Astrocyte (in vitro differentiated cells and primary cell): ENCODE data around the gene PCSK1. TPM values are rescaled to one million over a fixed set of nuclear protein-coding genes. Genes with fewer than 3 reads are reported as not detected.

Experiments
- DNase-seq: peaks from one replicate; pipeline ENCODE4 v3.0.0-alpha.2; 2010; ENCODE audit warnings: low read depth
- FAIRE-seq: peaks from 2 replicates; lab custom pipeline; 2011; peaks lifted over from hg19 to GRCh38; lab: Jason Lieb, UNC
- H2AFZ ChIP-seq: 2 replicates; pipeline ENCODE4 v1.6.0; 2012; ENCODE audit warnings: low read depth, low read length, inconsistent platforms
- H3K27ac ChIP-seq: 2 replicates; pipeline ENCODE4 v1.5.1; 2011; ENCODE audit warnings: low read depth, low read length, inconsistent platforms
- H3K27me3 ChIP-seq: 2 replicates; pipeline ENCODE4 v1.6.0; 2011; ENCODE audit warnings: low read length, inconsistent platforms; ENCODE audit not compliant: insufficient read depth
- H3K36me3 ChIP-seq: 2 replicates; pipeline ENCODE4 v1.5.1; 2011; ENCODE audit warnings: low read length, inconsistent platforms; ENCODE audit not compliant: insufficient read depth
- H3K4me1 ChIP-seq: 2 replicates; pipeline ENCODE4 v1.5.1; 2011; ENCODE audit warnings: low read length, inconsistent platforms; ENCODE audit not compliant: insufficient read depth
- H3K4me2 ChIP-seq: 2 replicates; pipeline ENCODE4 v1.6.0; 2012; ENCODE audit warnings: low read length, inconsistent platforms
- H3K4me3 ChIP-seq: 2 replicates; pipeline ENCODE4 v1.5.1; 2011; ENCODE audit warnings: low read depth, mild to moderate bottlenecking, low read length, inconsistent platforms; ENCODE audit not compliant: insufficient read depth
- H3K79me2 ChIP-seq: 2 replicates; pipeline ENCODE4 v1.6.0; 2012; ENCODE audit warnings: mild to moderate bottlenecking, low read length, inconsistent platforms; ENCODE audit not compliant: insufficient read depth
- H3K9ac ChIP-seq: 2 replicates; pipeline ENCODE4 v1.6.0; 2012; ENCODE audit warnings: mild to moderate bottlenecking, low read length, inconsistent platforms
- H3K9me3 ChIP-seq: 2 replicates; pipeline ENCODE4 v1.5.1; 2012; ENCODE audit warnings: low read depth, mild to moderate bottlenecking, low read length, inconsistent platforms; ENCODE audit not compliant: insufficient read depth
- H4K20me1 ChIP-seq: 2 replicates; pipeline ENCODE4 v1.6.0; 2012; ENCODE audit warnings: low read length, inconsistent platforms; ENCODE audit not compliant: insufficient read depth
- H3K27ac Mint-ChIP-seq: one replicate; pipeline ENCODE4 v1.8.0; 2021; ENCODE audit warnings: mild to moderate bottlenecking, mixed read lengths; ENCODE audit not compliant: unreplicated experiment
- H3K27me3 Mint-ChIP-seq: one replicate; pipeline ENCODE4 v1.8.0; 2021; ENCODE audit warnings: low read depth, mixed read lengths; ENCODE audit not compliant: unreplicated experiment
- H3K36me3 Mint-ChIP-seq: one replicate; pipeline ENCODE4 v1.8.0; 2021; ENCODE audit warnings: low read depth, mixed read lengths; ENCODE audit not compliant: unreplicated experiment
- H3K4me1 Mint-ChIP-seq: one replicate; pipeline ENCODE4 v1.8.0; 2021; ENCODE audit warnings: low read depth, mixed read lengths; ENCODE audit not compliant: unreplicated experiment
- H3K4me3 Mint-ChIP-seq: one replicate; pipeline ENCODE4 v1.8.0; 2021; ENCODE audit warnings: mild to moderate bottlenecking, moderate library complexity, mixed read lengths; ENCODE audit not compliant: unreplicated experiment
- H3K9me3 Mint-ChIP-seq: one replicate; pipeline ENCODE4 v1.8.0; 2021; ENCODE audit warnings: mild to moderate bottlenecking, mixed read lengths; ENCODE audit not compliant: unreplicated experiment
- EZH2 ChIP-seq: IDR thresholded peaks from 2 replicates; pipeline ENCODE4 v1.6.1; 2012; ENCODE audit warnings: mild to moderate bottlenecking, low read length, inconsistent platforms; ENCODE audit not compliant: insufficient read depth
- total RNA-seq: library from RNA; stranded (reverse); gene quantifications from 2 replicates; pipeline ENCODE4 v1.2.1, GENCODE V29; 2021
- TF ChIP-seq, protein P1 (sequence below): IDR thresholded peaks from 2 replicates; pipeline ENCODE4 v1.5.1; 2011; ENCODE audit warnings: low read depth, mild to moderate bottlenecking, inconsistent platforms, low read length, moderate library complexity; ENCODE audit not compliant: insufficient read depth

Gene PCSK1
- total RNA-seq, 1 donor from 2014 or later = 0.18 TPM

GRCh38 chr5:96463091-96463490 is 30.0 kb upstream of the PCSK1 start:
- TF ChIP-seq, protein P1, sequence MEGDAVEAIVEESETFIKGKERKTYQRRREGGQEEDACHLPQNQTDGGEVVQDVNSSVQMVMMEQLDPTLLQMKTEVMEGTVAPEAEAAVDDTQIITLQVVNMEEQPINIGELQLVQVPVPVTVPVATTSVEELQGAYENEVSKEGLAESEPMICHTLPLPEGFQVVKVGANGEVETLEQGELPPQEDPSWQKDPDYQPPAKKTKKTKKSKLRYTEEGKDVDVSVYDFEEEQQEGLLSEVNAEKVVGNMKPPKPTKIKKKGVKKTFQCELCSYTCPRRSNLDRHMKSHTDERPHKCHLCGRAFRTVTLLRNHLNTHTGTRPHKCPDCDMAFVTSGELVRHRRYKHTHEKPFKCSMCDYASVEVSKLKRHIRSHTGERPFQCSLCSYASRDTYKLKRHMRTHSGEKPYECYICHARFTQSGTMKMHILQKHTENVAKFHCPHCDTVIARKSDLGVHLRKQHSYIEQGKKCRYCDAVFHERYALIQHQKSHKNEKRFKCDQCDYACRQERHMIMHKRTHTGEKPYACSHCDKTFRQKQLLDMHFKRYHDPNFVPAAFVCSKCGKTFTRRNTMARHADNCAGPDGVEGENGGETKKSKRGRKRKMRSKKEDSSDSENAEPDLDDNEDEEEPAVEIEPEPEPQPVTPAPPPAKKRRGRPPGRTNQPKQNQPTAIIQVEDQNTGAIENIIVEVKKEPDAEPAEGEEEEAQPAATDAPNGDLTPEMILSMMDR = no peak
- TF ChIP-seq EZH2 = no peak
- Mint-ChIP-seq H3K4me1 (no peaks in the 10 kb centered on the region), H3K27ac (no peak overlapping the region), H3K36me3 (no peaks in the 10 kb centered on the region), H3K4me3 (no peak overlapping the region), H3K9me3 (no peaks in the 10 kb centered on the region), H3K27me3 (peaks cover 2% of the 10 kb centered on the region)
- H3K79me2 ChIP-seq = no peaks in the 10 kb centered on the region
- H3K27me3 ChIP-seq = no peaks in the 10 kb centered on the region
- no peaks in the 10 kb centered on the region for H3K4me1 ChIP-seq
- no peak overlapping the region for H3K4me2 ChIP-seq
- DNase-seq (no peak), FAIRE-seq (no peak)
- no peaks in the 10 kb centered on the region for H3K9me3 ChIP-seq
- no peak overlapping the region for H3K9ac ChIP-seq
- H3K27ac ChIP-seq = no peak overlapping the region
- H3K4me3 ChIP-seq = no peak overlapping the region
- H3K36me3 ChIP-seq = no peaks in the 10 kb centered on the region
- H4K20me1 ChIP-seq = no peaks in the 10 kb centered on the region
- H2AFZ ChIP-seq = no peak overlapping the region

DNA sequence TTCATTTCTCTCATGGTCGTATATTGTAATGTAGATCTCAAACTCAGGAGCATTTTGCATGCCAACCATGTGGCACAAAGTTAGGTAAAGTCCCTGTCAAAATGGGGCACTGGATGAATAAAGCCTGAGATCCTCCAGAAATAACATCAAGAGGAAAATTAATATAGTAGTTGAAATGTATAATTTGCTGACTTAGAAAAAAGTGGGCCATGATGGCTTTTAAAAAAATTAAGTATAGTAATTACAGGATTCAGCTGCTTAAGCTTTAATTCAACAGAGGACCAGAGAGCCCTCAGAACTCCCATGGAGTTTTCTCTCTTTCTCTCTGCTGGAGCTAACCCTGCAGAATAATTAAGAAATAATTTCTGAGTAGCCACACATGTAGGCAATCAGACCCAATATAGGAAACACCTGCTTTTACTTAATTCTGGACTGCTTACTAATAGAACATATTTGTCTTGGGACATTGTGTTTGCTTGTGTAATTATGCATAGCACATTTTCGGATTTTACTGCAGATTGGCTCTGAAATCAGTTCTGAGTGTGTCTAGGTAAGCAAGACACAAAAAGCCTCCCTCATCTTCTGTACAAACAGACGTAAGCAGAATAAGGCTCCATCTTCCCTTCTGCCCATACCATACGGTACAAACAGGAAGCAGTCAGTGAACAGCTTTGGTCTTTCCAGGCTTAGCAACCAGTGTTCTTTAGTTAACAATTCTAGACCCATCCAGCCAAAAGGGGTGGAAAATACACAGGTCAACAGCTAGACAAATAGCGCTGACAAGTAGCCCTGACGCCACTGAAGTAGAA is 26.5 kb upstream of the PCSK1 start:
- no peaks in the 10 kb centered on the region for H3K27me3 ChIP-seq
- H3K4me1 ChIP-seq = no peaks in the 10 kb centered on the region
- H3K27ac ChIP-seq = no peak overlapping the region
- DNase-seq (no peak), FAIRE-seq (no peak)
- no peaks in the 10 kb centered on the region for H3K36me3 ChIP-seq
- Mint-ChIP-seq H3K27me3 (peaks cover 2% of the 10 kb centered on the region), H3K36me3 (no peaks in the 10 kb centered on the region), H3K4me1 (no peaks in the 10 kb centered on the region), H3K9me3 (no peaks in the 10 kb centered on the region), H3K27ac (no peak overlapping the region), H3K4me3 (no peak overlapping the region)
- no peaks in the 10 kb centered on the region for H3K79me2 ChIP-seq
- no peaks in the 10 kb centered on the region for H3K9me3 ChIP-seq
- TF ChIP-seq EZH2 = no peak
- TF ChIP-seq, protein P1 = no peak
- H3K4me3 ChIP-seq = no peak overlapping the region
- H4K20me1 ChIP-seq = no peaks in the 10 kb centered on the region
- H2AFZ ChIP-seq = no peak overlapping the region
- no peak overlapping the region for H3K9ac ChIP-seq
- no peak overlapping the region for H3K4me2 ChIP-seq

GRCh38 chr5:96458176-96458575 is 25.1 kb upstream of the PCSK1 start:
- Mint-ChIP-seq H3K9me3 (no peaks in the 10 kb centered on the region), H3K4me3 (no peak overlapping the region), H3K4me1 (no peaks in the 10 kb centered on the region), H3K36me3 (no peaks in the 10 kb centered on the region), H3K27me3 (peaks cover 2% of the 10 kb centered on the region), H3K27ac (no peak overlapping the region)
- FAIRE-seq (no peak), DNase-seq (no peak)
- Histone ChIP-seq H3K27me3 (no peaks in the 10 kb centered on the region), H2AFZ (no peak overlapping the region), H3K36me3 (no peaks in the 10 kb centered on the region), H3K4me3 (no peak overlapping the region), H3K4me2 (no peak overlapping the region), H3K4me1 (no peaks in the 10 kb centered on the region), H3K79me2 (no peaks in the 10 kb centered on the region), H3K27ac (no peak overlapping the region), H3K9ac (no peak overlapping the region), H4K20me1 (no peaks in the 10 kb centered on the region), H3K9me3 (no peaks in the 10 kb centered on the region)
- TF ChIP-seq, protein P1 = no peak
- TF ChIP-seq EZH2 = no peak
